MCF 10A (cell line): ENCODE results near the gene ZNF41. TPM values are rescaled to one million over a fixed set of nuclear protein-coding genes. Genes with fewer than 3 reads are reported as not detected.
A peak's percentile ranks its signal among the peaks of the same experiment; 100 is the strongest.
"Not testable (repeated sequence)": the region's sequence is repeated elsewhere in the genome, so short reads cannot be mapped to it uniquely, and the experiment has no call there.

Experiments used
- BruUV-seq: library from RNA; stranded (reverse); fragments of 400-500 nt; replicated peaks from 2 replicates; lab custom pipeline; 2021; lab: Mats Ljungman, UMichigan
- CTCF ChIA-PET: fragments of 300-600 bp; sonication (Branson Sonifier 250); formaldehyde crosslinking; extraction: SDS; loops from one replicate; lab custom pipeline; 2021; ENCODE audit warnings: antibody characterized with exemption, inconsistent platforms; lab: Yijun Ruan, JAX
- POLR2A ChIA-PET: fragments of 300-600, 350-650 bp; sonication (Branson Sonifier 250); formaldehyde crosslinking; extraction: SDS; loops from one replicate; lab custom pipeline; 2020; ENCODE audit warnings: antibody characterized with exemption, inconsistent platforms; lab: Yijun Ruan, JAX
- DNase-seq: peaks from one replicate; pipeline ENCODE4 v3.0.0-alpha.2; 2018; ENCODE audit not compliant: unreplicated experiment
- H3K27ac Mint-ChIP-seq: one replicate; pipeline ENCODE4 v1.8.0; 2022; ENCODE audit warnings: mild to moderate bottlenecking, low read depth, mixed read lengths; ENCODE audit not compliant: unreplicated experiment
- H3K27me3 Mint-ChIP-seq: one replicate; pipeline ENCODE4 v1.8.0; 2022; ENCODE audit warnings: mixed read lengths; ENCODE audit not compliant: insufficient read depth, unreplicated experiment
- H3K36me3 Mint-ChIP-seq: one replicate; pipeline ENCODE4 v1.8.0; 2022; ENCODE audit warnings: mild to moderate bottlenecking, moderate library complexity, mixed read lengths; ENCODE audit not compliant: insufficient read depth, unreplicated experiment
- H3K4me1 Mint-ChIP-seq: one replicate; pipeline ENCODE4 v1.8.0; 2022; ENCODE audit warnings: mixed read lengths; ENCODE audit not compliant: insufficient read depth, unreplicated experiment
- H3K4me3 Mint-ChIP-seq: one replicate; pipeline ENCODE4 v1.8.0; 2022; ENCODE audit warnings: mild to moderate bottlenecking, moderate library complexity, mixed read lengths; ENCODE audit not compliant: unreplicated experiment
- H3K9me3 Mint-ChIP-seq: one replicate; pipeline ENCODE4 v1.8.0; 2022; ENCODE audit warnings: mixed read lengths; ENCODE audit not compliant: unreplicated experiment
- CTCF ChIP-seq: fragments of 200-600 bp; IDR thresholded peaks from one replicate; pipeline ENCODE4 v1.8.0; 2022; ENCODE audit warnings: antibody characterized with exemption, mild to moderate bottlenecking; ENCODE audit not compliant: unreplicated experiment
- intact Hi-C: fragments of 100-400 bp; cut with micrococcal nuclease; formaldehyde crosslinking; loops from 2 replicates; pipeline ENCODE4 v1.14.1; 2022
- total RNA-seq: library from RNA; stranded (reverse); gene quantifications from 2 replicates; pipeline ENCODE4 v1.2.3, GENCODE V29; 2022

Gene ZNF41
- total RNA-seq, 1 experiment from 2014 or later = 7.0 TPM

DNA sequence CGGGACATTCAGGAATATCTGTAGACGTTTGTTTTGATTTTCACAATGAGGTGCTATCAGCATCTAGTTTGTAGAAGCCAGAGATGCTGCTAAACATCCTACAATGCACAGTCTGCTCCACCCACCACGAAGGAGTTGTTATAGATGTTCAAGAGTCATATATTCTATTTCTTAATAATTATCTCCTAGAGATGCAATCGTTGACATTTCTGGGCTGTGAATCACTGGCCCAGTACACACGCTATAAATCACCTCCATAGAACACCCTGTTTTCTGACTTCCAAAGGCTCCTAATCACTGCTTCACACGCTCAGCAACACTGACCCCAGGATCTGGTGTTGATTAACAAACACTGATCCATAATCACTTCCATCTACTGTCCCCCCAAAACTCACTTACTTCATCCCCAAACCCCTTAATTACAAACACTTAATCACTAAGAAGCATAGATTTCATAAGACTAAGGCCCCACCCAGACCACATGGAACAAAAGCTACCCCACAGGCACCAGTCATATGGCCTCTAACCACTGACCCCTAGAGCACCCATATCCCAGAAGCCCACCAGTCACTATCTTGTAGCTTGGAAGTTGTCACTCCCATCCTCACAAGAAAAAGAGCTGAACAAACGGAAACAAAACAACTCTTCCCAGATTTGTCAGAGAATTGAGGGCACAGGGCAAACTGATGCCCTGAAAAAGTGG is 31.7 kb upstream of the ZNF41 start:
- POLR2A ChIA-PET = interaction anchor here (1.1 to 2.7 kb wide), 4 partner anchors 14 to 31 kb away, joined by 4 to 10 read pairs (median 6); no protein-coding TSS in a partner anchor
- no peak for TF ChIP-seq CTCF
- Mint-ChIP-seq H3K36me3 (no peaks in the 10 kb centered on the region), H3K4me1 (peaks cover 12% of the 10 kb centered on the region), H3K27me3 (no peaks in the 10 kb centered on the region), H3K27ac (peak overlapping the region; percentile 34), H3K4me3 (no peak overlapping the region), H3K9me3 (peaks cover 8% of the 10 kb centered on the region)
- intact Hi-C loops = no loop called here
- CTCF ChIA-PET = interaction anchor here (0.6 to 1.2 kb wide), 5 partner anchors 9 to 75 kb away, joined by 3 to 6 read pairs (median 3); no protein-coding TSS in a partner anchor
- DNase-seq = peak; percentile 63
- BruUV-seq = no TSS peak

DNA sequence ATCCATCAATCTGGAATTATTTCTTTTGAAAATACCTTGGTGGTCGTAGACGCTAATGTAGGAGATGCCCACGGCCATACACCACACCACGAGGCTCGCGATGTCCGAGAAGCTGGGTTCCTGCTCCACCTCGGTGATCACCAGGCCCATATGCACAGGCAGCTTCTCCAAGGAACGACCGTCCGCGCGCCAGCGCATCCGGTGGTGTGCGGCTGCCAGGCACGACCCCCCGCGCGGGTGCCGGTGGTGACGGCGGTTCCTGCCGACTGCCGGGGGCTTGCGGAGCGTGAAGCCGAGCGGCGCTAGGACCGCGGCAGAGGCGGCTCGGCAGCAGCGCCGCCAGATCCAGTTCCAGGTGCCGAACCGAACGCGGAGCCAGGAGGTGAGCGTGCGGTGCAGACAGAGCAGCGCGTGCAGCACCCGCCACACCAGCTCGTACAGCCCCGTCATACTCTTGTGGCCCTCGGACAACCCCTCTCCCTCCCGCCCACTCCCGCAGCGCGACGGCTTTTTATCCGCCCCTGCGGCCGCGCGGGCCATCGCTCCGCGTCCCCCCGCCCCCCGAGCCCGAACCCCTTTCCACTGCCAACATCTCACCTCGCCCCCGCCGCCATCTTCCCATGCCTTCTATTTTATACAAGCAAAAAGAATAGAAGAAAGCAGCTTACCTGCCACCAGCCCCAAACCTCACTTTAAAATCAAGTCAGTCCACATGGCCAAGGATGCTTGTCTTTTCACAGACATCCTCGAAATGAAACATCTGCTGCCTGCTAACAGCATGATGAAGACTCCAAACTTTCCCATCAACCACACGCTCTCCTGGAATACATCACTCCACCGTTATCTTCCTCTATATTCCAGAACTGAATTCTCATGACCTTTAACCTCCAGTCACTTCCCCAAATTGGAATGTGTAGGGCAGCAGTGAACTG is 30.3 kb upstream of the ZNF41 start:
- BruUV-seq, DNase-seq, H3K36me3 Mint-ChIP-seq, POLR2A ChIA-PET, H3K9me3 Mint-ChIP-seq, H3K27me3 Mint-ChIP-seq, H3K4me3 Mint-ChIP-seq, intact Hi-C loops: not testable (repeated sequence)
- Mint-ChIP-seq H3K27ac (peak overlapping the region; percentile 8), H3K4me1 (peaks cover 12% of the 10 kb centered on the region)
- CTCF ChIA-PET = interaction anchor here (0.7 to 0.9 kb wide), 3 partner anchors 8 to 10 kb away, joined by 3 to 6 read pairs (median 5); no protein-coding TSS in a partner anchor

GRCh38 chrX:47512383-47512782 is 29.4 kb upstream of the ZNF41 start:
- H3K36me3 Mint-ChIP-seq, H3K9me3 Mint-ChIP-seq, POLR2A ChIA-PET, BruUV-seq, CTCF ChIA-PET, H3K27ac Mint-ChIP-seq, H3K4me3 Mint-ChIP-seq, DNase-seq, intact Hi-C loops, H3K27me3 Mint-ChIP-seq: not testable (repeated sequence)
- H3K4me1 Mint-ChIP-seq = peaks cover 12% of the 10 kb centered on the region

DNA sequence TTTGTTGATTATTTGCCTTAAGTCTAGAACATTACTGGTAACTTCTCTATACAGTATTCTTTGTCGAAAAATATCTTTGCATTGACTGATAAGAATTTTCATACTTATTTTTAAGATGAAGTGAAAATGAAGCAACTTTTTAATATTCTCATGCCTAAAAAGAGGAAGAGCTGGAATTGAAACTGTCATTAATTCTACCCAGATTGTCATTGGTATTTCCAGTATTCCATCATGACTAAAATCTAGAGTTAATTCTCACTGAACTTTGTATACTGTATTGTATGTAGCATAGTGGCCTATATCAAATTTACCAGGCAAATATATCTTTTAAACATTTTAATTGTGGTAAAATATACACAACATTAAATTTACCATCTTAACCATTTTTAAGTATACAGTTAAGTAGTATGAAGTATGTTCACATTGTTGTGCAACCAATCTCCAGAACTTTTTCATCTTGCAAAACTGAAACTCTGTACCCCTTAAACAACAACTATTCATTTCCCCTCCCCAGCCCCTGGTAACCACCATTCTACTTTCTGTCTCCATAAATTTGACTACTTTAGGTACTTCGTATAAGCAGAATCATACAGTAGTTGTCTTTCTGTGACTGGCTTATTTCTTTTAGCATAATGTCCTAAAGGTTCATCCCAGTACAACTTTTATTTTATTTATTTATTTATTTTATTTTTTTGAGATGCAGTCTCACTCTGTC is 24.3 kb upstream of the ZNF41 start:
- H3K9me3 Mint-ChIP-seq = no peaks in the 10 kb centered on the region
- no peaks in the 10 kb centered on the region for H3K27me3 Mint-ChIP-seq
- H3K4me1 Mint-ChIP-seq = no peaks in the 10 kb centered on the region

More for the DNA sequence above, 24.3 kb upstream of the ZNF41 start:
- no TSS peak for BruUV-seq
- Mint-ChIP-seq H3K4me3 (no peak overlapping the region), H3K36me3 (no peaks in the 10 kb centered on the region), H3K27ac (no peak overlapping the region)
- CTCF ChIA-PET = no interaction called here
- intact Hi-C loops = no loop called here
- TF ChIP-seq CTCF = no peak
- DNase-seq = no peak
- POLR2A ChIA-PET = no interaction called here
